Measurements from ENCODE around the gene CCDC60. TPM values are rescaled to one million over a fixed set of nuclear protein-coding genes. Genes with fewer than 3 reads are reported as not detected.

CCDC60 gene
- total RNA-seq, 1 donor: not detected

DNA sequence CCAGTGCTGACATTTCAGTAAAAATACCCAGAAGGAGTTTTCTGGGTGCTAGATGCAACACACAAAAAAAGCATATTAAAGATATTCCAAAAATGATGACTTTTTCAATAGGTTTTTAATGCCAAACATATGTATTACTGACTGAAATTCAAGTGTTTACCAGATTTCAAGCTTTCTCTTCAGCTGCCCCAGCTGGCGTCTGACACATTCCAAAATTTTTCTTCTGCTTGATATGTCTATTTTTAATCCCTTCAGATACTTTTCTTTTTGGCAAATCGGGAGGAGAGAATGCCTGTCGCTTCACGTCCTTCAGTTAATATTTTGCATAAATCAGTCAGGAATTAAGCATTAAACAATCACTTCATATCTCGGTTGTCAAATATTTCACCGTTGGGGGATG, 7.1 kb upstream of the CCDC60 start:
- no peak overlapping the region for H3K4me3 ChIP-seq (ENCODE audit: low read depth, low read length)
- no peak for DNase-seq (ENCODE audit: low read depth)
- TF ChIP-seq, protein P1, sequence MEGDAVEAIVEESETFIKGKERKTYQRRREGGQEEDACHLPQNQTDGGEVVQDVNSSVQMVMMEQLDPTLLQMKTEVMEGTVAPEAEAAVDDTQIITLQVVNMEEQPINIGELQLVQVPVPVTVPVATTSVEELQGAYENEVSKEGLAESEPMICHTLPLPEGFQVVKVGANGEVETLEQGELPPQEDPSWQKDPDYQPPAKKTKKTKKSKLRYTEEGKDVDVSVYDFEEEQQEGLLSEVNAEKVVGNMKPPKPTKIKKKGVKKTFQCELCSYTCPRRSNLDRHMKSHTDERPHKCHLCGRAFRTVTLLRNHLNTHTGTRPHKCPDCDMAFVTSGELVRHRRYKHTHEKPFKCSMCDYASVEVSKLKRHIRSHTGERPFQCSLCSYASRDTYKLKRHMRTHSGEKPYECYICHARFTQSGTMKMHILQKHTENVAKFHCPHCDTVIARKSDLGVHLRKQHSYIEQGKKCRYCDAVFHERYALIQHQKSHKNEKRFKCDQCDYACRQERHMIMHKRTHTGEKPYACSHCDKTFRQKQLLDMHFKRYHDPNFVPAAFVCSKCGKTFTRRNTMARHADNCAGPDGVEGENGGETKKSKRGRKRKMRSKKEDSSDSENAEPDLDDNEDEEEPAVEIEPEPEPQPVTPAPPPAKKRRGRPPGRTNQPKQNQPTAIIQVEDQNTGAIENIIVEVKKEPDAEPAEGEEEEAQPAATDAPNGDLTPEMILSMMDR (IDR thresholded peaks at IDR 0.05; ENCODE audit: insufficient read depth, low read length): no peak

GRCh38 chr12:119328111-119328510, 6.4 kb upstream of the CCDC60 start:
- TF ChIP-seq, protein P1 (IDR thresholded peaks at IDR 0.05; ENCODE audit: insufficient read depth, low read length): no peak
- H3K4me3 ChIP-seq (ENCODE audit: low read depth, low read length): no peak overlapping the region
- DNase-seq (ENCODE audit: low read depth): no peak

GRCh38 chr12:119338593-119339363, 4.2 kb downstream of the CCDC60 start:
- TF ChIP-seq, protein P1 (IDR thresholded peaks at IDR 0.05; ENCODE audit: insufficient read depth, low read length): no peak
- H3K4me3 ChIP-seq (ENCODE audit: low read depth, low read length): no peak overlapping the region
- DNase-seq (ENCODE audit: low read depth): no peak

GRCh38 chr12:119340578-119340977, 6.0 kb downstream of the CCDC60 start:
- H3K4me3 ChIP-seq (ENCODE audit: low read depth, low read length): no peak overlapping the region
- DNase-seq (ENCODE audit: low read depth): no peak
- TF ChIP-seq, protein P1 (IDR thresholded peaks at IDR 0.05; ENCODE audit: insufficient read depth, low read length): no peak

DNA sequence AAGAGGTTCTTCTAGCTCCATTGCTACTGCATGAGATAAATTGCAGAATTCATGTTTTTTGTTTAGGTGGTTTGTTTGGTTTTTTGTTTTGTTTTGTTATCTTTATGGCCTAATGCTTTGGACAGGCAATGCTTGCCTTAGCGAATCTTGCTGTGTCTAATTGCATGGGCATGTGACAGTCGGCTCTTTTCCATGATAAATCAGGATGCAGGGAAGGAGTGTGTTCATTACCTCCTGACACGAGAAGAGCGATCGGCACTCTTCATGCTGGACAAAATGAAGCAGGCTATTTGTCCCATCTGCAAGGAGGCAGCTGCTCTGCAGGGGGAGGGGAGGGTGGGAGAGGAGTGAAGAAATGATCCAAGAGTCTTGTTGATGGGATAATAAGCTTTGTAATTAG, 6.5 kb downstream of the CCDC60 start:
- H3K4me3 ChIP-seq (ENCODE audit: low read depth, low read length): no peak overlapping the region
- TF ChIP-seq, protein P1 (IDR thresholded peaks at IDR 0.05; ENCODE audit: insufficient read depth, low read length): no peak
- DNase-seq (ENCODE audit: low read depth): no peak

DNA sequence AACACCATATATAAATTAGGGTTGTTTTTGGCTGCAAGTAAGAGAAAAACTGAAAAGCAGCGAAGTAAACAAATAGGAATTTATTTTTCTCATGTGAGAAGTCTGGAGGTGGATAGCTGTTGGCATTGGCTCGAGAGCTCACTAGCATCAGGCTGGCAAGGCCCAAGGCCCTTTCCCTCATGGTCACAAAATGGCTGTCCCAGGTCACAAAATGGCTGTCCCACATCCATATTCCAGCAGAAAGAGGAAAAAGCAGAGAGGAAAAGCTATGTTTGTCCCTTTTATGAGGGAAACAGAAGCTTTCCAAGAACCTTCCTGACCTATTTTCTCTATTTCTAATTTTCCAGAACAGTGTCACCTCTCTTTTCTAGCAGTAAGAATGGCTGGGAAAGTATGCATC, 7.5 kb downstream of the CCDC60 start:
- DNase-seq (ENCODE audit: low read depth): no peak
- no peak overlapping the region for H3K4me3 ChIP-seq (ENCODE audit: low read depth, low read length)
- TF ChIP-seq, protein P1 (IDR thresholded peaks at IDR 0.05; ENCODE audit: insufficient read depth, low read length): no peak

DNA sequence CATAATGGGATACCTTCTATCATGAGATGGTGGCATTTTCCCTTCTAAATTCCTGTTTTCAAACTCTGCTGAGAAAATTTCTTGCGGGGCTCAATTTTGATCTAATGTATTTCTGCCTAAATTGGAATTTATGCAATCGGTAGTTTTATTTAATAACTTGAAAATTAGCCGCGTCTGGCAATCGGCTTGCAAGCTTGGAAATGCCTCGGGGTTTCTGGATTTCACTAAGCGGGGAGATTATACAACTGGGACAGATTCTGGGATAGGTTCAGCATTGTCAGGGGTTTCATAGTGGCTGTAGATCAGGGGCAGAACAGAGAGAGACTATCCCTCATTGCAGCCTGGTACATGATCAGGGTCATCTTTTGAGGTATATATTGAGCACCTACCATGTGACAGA, 8.6 kb downstream of the CCDC60 start:
- no peak overlapping the region for H3K4me3 ChIP-seq (ENCODE audit: low read depth, low read length)
- DNase-seq (ENCODE audit: low read depth): no peak
- TF ChIP-seq, protein P1 (IDR thresholded peaks at IDR 0.05; ENCODE audit: insufficient read depth, low read length): no peak
